Karpas-422 (cell line): ENCODE data around the gene PRIM2. TPM values are rescaled to one million over a fixed set of nuclear protein-coding genes. Genes with fewer than 3 reads are reported as not detected.
"Not testable (repeated sequence)": the region's sequence is repeated elsewhere in the genome, so short reads cannot be mapped to it uniquely, and the experiment has no call there.

Source experiments
- DNase-seq: peaks from one replicate; pipeline ENCODE4 v3.0.0-alpha.2; 2015
- H2AFZ ChIP-seq: fragments of 200-600 bp; sonication (generic); 2 replicates; pipeline ENCODE4 v1.6.1; 2014; ENCODE audit warnings: antibody characterized with exemption, low read length, mixed read lengths
- H3K27ac ChIP-seq: fragments of 200-600 bp; sonication (generic); 2 replicates; pipeline ENCODE4 v1.5.1; 2014; ENCODE audit warnings: mild to moderate bottlenecking, low read length, moderate library complexity
- H3K27me3 ChIP-seq: fragments of 200-600 bp; sonication (generic); 2 replicates; pipeline ENCODE4 v1.6.1; 2014; ENCODE audit warnings: low read length, mixed read lengths
- H3K36me3 ChIP-seq: fragments of 200-600 bp; sonication (generic); 2 replicates; pipeline ENCODE4 v1.6.1; 2014; ENCODE audit warnings: low read length, mixed read lengths; ENCODE audit not compliant: insufficient read depth
- H3K4me1 ChIP-seq: fragments of 200-600 bp; sonication (generic); 2 replicates; pipeline ENCODE4 v1.6.1; 2014; ENCODE audit warnings: mild to moderate bottlenecking, low read length, mixed read lengths
- H3K4me2 ChIP-seq: fragments of 200-600 bp; sonication (generic); 2 replicates; pipeline ENCODE4 v1.6.1; 2014; ENCODE audit warnings: low read length, low read depth, mild to moderate bottlenecking; ENCODE audit not compliant: poor library complexity, severe bottlenecking
- H3K4me3 ChIP-seq: fragments of 200-600 bp; sonication (generic); 2 replicates; pipeline ENCODE4 v1.5.1; 2014; ENCODE audit warnings: mild to moderate bottlenecking, antibody characterized with exemption, low read length, mixed read lengths
- H3K79me2 ChIP-seq: fragments of 200-600 bp; sonication (generic); 2 replicates; pipeline ENCODE4 v1.6.1; 2014; ENCODE audit warnings: mild to moderate bottlenecking, low read length, mixed read lengths
- H3K9ac ChIP-seq: fragments of 200-600 bp; sonication (generic); 2 replicates; pipeline ENCODE4 v1.6.0; 2014; ENCODE audit warnings: low read length
- H3K9me2 ChIP-seq: fragments of 200-600 bp; sonication (generic), shearing (Covaris generic); replicated peaks from 2 replicates; pipeline ENCODE4 v1.6.0; 2014; ENCODE audit warnings: mild to moderate bottlenecking, low read length, moderate library complexity; ENCODE audit not compliant: insufficient read depth
- H3K9me3 ChIP-seq: fragments of 300-700, 200-600 bp; sonication (generic); 2 replicates; pipeline ENCODE4 v1.6.1; 2014; ENCODE audit warnings: low read length, mixed read lengths
- H4K20me1 ChIP-seq: fragments of 200-600 bp; sonication (generic); 2 replicates; pipeline ENCODE4 v1.6.1; 2014; ENCODE audit warnings: mild to moderate bottlenecking, antibody characterized with exemption, low read length, low read depth; ENCODE audit not compliant: insufficient read depth
- total RNA-seq: library from RNA; depleted of rRNA; stranded (reverse); fragments of >200 nt; shearing (Covaris generic); gene quantifications from 2 replicates; pipeline ENCODE4 v1.2.3, GENCODE V29; 2014; ENCODE audit warnings: low replicate concordance

PRIM2 gene
- total RNA-seq, 1 experiment from 2014 or later = 49.1 TPM

DNA sequence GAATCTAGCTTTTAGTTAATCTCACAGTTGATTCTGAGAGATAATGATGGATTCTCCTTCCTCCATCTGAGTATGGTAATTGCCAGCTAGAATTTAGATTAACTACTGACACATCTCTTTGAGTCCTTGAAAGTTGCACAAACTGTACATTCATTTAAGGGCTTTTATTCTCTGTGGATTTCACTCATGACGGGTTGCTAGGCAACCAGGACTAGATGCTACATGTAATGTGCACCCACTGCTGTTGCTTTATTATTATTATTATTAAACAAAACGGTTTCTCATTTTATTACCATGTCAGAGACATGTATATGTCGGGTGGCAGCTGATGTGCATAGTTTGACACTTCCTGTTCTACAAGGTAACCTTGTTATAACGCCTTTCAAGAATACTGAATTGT is 193.0 kb downstream of the PRIM2 start:
- H3K36me3 ChIP-seq = not testable (repeated sequence)

GRCh38 chr6:57515171-57515570 is 197.7 kb downstream of the PRIM2 start:
- not testable (repeated sequence) for H3K27me3 ChIP-seq, H3K4me2 ChIP-seq, H3K9me2 ChIP-seq, H3K9ac ChIP-seq, DNase-seq, H3K79me2 ChIP-seq, H4K20me1 ChIP-seq, H3K4me3 ChIP-seq, H3K4me1 ChIP-seq, H2AFZ ChIP-seq, H3K36me3 ChIP-seq, H3K9me3 ChIP-seq, H3K27ac ChIP-seq

More for the DNA sequence above, 193.0 kb downstream of the PRIM2 start:
- not testable (repeated sequence) for H2AFZ ChIP-seq, H3K4me1 ChIP-seq, H3K9me2 ChIP-seq, H3K4me3 ChIP-seq, H3K27ac ChIP-seq, H3K79me2 ChIP-seq, DNase-seq, H3K9ac ChIP-seq, H4K20me1 ChIP-seq, H3K9me3 ChIP-seq, H3K27me3 ChIP-seq, H3K4me2 ChIP-seq

GRCh38 chr6:57515845-57516244 is 198.4 kb downstream of the PRIM2 start:
- H2AFZ ChIP-seq, H3K79me2 ChIP-seq, H3K27me3 ChIP-seq, H4K20me1 ChIP-seq, H3K9me2 ChIP-seq, DNase-seq, H3K4me2 ChIP-seq, H3K4me3 ChIP-seq, H3K9ac ChIP-seq, H3K9me3 ChIP-seq, H3K4me1 ChIP-seq, H3K36me3 ChIP-seq, H3K27ac ChIP-seq: not testable (repeated sequence)

DNA sequence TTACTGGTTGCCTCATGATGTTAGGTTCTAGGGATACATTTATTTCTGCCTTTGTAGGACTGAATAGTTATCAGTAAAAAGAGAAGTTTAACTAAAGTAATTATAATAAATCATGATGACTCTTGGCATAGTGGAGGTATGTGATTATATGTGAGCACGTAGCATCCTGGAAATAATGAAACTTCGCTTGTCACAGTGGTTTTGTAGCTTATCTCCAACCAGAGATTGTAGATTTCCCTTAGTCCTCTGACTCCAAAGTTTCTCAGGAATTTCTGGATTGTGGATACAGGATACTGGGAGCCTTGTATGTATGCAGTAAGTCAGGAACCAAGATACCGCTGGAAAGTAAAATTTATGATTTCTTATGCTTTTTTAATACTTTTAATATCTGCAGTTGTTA is 199.3 kb downstream of the PRIM2 start:
- H3K9me2 ChIP-seq, H3K9me3 ChIP-seq, H3K4me1 ChIP-seq, H3K27ac ChIP-seq, H3K4me3 ChIP-seq, DNase-seq, H3K4me2 ChIP-seq, H3K36me3 ChIP-seq, H3K27me3 ChIP-seq, H3K79me2 ChIP-seq, H2AFZ ChIP-seq, H3K9ac ChIP-seq, H4K20me1 ChIP-seq: not testable (repeated sequence)

- not testable (repeated sequence) for H4K20me1 ChIP-seq, H3K9me3 ChIP-seq, DNase-seq, H3K4me2 ChIP-seq, H3K27me3 ChIP-seq, H2AFZ ChIP-seq, H3K9me2 ChIP-seq, H3K4me1 ChIP-seq, H3K36me3 ChIP-seq, H3K79me2 ChIP-seq, H3K4me3 ChIP-seq, H3K27ac ChIP-seq, H3K9ac ChIP-seq
Observed at GRCh38 chr6:57519198-57519597, 201.8 kb downstream of the PRIM2 start.

GRCh38 chr6:57521085-57521484 is 203.7 kb downstream of the PRIM2 start:
- not testable (repeated sequence) for H3K36me3 ChIP-seq, H2AFZ ChIP-seq, H3K4me2 ChIP-seq, H3K4me1 ChIP-seq, DNase-seq, H3K9me3 ChIP-seq, H3K27me3 ChIP-seq, H3K4me3 ChIP-seq, H4K20me1 ChIP-seq, H3K27ac ChIP-seq, H3K9ac ChIP-seq, H3K9me2 ChIP-seq, H3K79me2 ChIP-seq

GRCh38 chr6:57523221-57523620 is 205.8 kb downstream of the PRIM2 start:
- H3K36me3 ChIP-seq, H2AFZ ChIP-seq, H3K4me3 ChIP-seq, H3K27me3 ChIP-seq, DNase-seq, H3K9me3 ChIP-seq, H3K4me2 ChIP-seq, H3K79me2 ChIP-seq, H4K20me1 ChIP-seq, H3K4me1 ChIP-seq, H3K27ac ChIP-seq, H3K9me2 ChIP-seq, H3K9ac ChIP-seq: not testable (repeated sequence)

DNA sequence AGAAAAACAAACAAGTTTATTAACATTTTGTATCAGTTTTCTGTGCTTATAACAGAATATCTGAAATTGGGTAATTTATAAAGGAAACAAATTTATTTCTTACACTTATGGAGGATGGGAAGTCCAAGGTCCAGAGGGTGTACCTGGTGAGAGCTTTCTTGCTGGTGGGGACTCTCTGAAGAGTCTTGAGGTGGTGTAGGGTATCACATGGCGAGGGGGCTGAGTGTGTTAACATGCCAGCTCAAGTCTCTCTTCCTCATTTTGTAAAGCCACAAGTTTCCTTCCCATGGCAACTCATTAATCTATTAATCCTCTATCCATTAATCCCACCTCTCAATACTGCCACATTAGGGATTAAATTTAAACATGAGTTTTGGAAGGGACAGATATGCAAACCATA is 212.3 kb downstream of the PRIM2 start:
- H3K4me1 ChIP-seq = peaks cover 13% of the 10 kb centered on the region
- not testable (repeated sequence) for H3K36me3 ChIP-seq, H3K4me2 ChIP-seq, H3K9me3 ChIP-seq, H2AFZ ChIP-seq, H3K9me2 ChIP-seq, H3K4me3 ChIP-seq, H3K27me3 ChIP-seq, H4K20me1 ChIP-seq, H3K79me2 ChIP-seq, H3K9ac ChIP-seq, DNase-seq
- peak overlapping the region; percentile 66 for H3K27ac ChIP-seq

DNA sequence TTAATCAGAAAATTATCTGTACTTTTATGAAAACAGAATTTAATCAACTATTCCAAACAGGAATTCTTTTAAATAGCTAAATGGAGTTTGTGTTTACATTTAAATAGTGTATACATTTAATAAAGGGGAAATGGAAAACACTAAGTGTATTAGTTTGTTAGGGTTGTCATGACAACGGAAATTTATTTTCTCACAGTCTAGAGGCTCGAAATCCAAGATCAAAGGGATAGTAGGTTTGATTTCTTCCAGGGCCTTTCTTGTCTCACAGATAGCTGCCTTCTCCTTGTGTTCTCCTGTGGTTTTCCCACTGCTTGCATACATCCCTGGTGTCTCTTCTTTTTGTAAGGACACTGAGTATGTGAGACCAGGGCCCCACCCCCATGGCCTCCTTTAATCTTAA is 215.2 kb downstream of the PRIM2 start:
- not testable (repeated sequence) for H3K9me2 ChIP-seq, H2AFZ ChIP-seq, H3K36me3 ChIP-seq, H3K79me2 ChIP-seq, H3K9ac ChIP-seq, H3K27ac ChIP-seq, H3K4me3 ChIP-seq, H4K20me1 ChIP-seq, H3K9me3 ChIP-seq, H3K27me3 ChIP-seq, H3K4me2 ChIP-seq
- DNase-seq = peak; percentile 42
- H3K4me1 ChIP-seq = peaks cover 13% of the 10 kb centered on the region
